GM19025 (cell line): ENCODE results near the gene RAB13.

Experiments used
- ATAC-seq: cut with Tn5 transposase; IDR thresholded peaks from one replicate; pipeline ENCODE4 v1.9.1; 2021; ENCODE audit warnings: mild to moderate bottlenecking, low read depth, moderate library complexity; ENCODE audit not compliant: unreplicated experiment

Gene RAB13

DNA sequence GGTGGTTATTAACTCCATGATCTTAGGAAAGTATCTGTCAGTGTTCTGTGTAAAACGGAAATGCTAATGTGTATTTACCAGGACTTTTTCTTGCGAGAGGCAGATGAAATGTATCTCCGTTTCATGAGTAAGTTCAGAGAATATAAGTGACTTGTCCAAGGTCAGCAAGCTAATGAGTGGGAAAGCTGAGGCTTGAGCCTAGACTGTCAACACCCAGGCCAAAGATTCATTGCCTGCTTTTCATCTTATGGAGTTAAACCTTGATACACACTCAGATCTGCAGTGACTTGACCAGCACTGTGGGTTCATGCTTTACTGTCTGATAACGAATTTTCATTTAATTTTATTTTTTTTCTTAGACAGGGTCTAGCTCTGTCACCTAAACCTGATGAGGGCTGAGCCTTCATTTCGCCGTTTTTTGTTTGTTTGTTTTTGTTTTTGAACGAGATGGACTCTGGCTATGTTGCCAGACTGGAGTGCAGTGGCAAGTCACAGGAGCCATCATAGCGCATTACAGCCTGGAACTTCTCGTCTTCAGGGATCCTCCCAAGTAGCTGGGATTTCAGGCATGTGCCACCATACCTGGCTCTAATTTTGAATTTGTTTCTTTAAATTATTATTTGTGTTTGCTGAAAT, 7.7 kb downstream of the RAB13 start:
- ATAC-seq = no peak

GRCh38 chr1:153977250-153978240, 8.6 kb downstream of the RAB13 start, which contains the start of gene JTB:
JTB (minus strand) TSS chr1:153977674; CDS start chr1:153977252, 422 bp downstream.
- peak; percentile 86 for ATAC-seq

- ATAC-seq = no peak
These were observed 9.3 kb downstream of the RAB13 start for GRCh38 chr1:153976819-153977249.

GRCh38 chr1:153973525-153973924, 12.6 kb downstream of the RAB13 start:
- ATAC-seq = no peak

- no peak for ATAC-seq
These were observed 13.1 kb downstream of the RAB13 start for GRCh38 chr1:153973071-153973470.

DNA sequence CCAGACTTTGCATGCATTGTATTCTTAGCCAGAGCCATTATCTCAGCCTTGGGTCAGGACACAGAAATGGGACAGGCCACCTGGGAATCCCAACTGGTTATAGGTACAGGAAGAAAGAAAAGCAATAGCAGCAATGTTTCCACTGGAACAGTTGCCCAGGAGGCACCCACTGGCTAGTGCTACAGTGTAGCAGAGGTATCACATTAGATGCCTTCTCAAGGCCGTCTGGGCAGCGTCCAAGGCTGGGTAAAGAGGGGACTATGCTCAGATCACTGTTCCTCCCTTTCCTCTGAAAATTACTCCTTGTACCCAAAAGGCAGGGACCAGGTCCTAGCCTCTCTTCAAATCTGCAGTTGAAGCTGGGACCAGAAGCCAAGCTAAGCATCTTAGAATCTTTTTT, 15.8 kb downstream of the RAB13 start:
- ATAC-seq = no peak

GRCh38 chr1:153968972-153969371, 17.2 kb downstream of the RAB13 start:
- no peak for ATAC-seq

DNA sequence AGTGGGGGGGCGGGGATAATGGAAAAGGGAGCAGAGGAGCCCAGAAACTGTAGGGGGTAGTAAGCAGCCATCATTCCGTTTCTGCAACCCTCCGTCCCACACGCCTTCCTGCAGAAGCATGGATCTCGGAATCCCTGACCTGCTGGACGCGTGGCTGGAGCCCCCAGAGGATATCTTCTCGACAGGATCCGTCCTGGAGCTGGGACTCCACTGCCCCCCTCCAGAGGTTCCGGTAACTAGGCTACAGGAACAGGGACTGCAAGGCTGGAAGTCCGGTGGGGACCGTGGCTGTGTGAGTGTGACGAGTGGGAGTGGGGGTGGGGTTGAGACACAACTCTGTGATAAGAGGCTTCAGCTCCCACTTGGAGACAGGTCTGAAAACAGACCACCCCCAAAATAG, 17.7 kb downstream of the RAB13 start:
- no peak for ATAC-seq

DNA sequence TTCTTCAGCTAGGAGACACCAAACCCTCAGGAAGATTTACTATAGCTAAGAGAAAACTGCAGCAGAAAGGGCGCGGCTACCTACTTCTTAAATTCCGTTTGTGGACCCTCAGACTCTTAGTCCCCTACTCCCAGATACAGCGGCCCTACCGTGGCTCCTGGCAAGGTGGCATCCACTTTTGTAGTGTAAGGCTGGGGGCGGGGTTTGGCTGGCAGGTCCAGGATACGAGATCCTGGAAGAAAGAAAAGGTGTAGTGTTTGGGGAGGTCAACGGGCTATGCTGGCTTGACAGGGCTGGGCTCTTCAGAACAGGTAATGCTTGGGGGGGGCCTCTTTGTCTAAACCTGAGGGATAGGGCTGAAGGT, 18.2 kb downstream of the RAB13 start:
- ATAC-seq = no peak

- peak; percentile 63 for ATAC-seq
These were observed 18.8 kb downstream of the RAB13 start, which contains the start of gene CREB3L4 for GRCh38 chr1:153967107-153967999. CREB3L4 (plus strand) TSS chr1:153967902; CDS start chr1:153968526, 624 bp downstream.

DNA sequence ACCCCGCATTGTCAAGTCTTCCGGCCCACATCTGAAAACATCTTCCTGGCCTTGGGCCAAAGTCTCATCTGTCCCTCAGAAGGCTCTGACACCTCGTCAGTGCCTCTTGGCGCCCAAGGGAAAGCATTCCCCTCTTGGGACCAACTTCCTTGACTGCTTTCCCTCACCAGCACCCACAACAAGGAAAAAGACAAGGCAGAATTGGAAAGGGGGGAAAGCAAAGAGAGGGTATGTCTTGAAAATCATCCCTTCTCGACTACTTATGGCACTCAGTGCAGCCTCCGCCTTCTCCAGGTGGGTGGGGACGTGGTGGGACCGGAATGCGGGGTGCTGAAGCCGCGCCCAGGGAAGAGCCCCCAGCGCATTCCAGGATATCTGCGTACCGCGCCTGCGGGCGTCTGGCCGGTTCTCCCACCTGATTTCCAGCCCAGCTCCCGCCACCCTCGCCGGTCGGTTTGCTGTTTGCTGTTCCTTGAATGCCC, 22.2 kb downstream of the RAB13 start:
- ATAC-seq = peak; percentile 5

DNA sequence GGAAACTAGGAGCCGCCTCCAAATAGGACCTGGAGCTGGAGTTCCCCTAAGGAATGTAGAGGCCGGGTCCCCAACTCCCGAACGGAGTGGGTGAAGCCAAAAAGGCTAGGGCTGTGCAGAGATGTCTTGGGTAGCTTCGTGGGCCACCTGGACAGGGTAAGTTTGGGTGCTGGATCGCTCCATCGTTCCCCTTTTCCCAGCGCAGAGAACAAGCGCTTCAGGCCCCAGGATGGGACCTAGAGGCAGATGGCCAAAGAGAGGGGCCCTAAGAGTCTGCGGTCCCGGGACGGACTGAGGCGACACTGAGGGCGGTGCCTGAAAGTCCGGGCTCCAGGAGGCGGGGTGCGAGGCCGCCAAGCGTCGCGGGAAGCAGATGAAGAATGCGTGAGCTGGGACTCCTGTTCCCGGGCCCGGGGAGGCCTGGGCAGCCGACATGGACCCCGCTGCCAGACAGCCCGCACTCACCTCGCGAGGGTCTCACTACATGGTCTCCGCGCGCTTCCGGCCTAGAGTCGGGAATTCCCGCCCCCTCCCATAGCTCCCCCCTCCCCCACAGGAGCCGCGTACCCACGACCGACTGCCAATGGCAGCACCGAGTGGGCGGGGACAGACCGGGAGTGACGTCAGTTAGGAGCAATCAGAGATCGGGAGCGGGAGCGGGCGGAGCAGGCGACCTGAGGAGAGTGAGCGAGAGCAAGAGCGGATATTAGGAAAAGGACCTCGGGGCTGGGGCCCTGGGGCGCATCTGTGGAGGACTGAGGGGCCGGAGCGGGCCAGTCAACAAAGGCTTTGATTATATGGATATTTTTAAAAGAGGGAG, 22.9 kb downstream of the RAB13 start, which contains the start of gene SLC39A1:
Gene SLC39A1, minus strand, starts transcription at position 508 of the 820 bp plus-strand sequence. CDS start 822 bp downstream, outside the sequence.
- peak; percentile 49 for ATAC-seq

GRCh38 chr1:153962088-153963029, 23.8 kb downstream of the RAB13 start:
- no peak for ATAC-seq

- no peak for ATAC-seq
These were observed 24.7 kb downstream of the RAB13 start for GRCh38 chr1:153961421-153961820.

DNA sequence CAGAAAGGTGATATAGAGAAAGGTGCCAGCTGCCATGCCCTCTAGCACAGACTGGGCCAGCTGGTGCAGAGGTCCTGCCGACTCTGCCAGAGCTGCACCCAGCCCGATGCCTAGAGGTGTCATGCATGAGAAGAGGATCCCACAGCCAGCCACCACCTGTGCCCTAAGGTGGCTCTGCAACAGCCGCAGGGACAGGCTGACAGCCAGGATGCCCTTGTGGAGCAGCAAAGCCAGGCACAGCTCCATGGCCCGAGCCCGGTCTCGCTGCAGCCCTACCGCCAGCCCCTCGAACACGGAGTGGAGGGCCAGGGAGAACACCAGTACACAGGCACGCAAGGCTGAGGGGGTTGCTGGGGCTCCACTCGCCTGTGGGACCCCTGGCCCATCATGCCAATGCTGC, 25.9 kb downstream of the RAB13 start:
- no peak for ATAC-seq

DNA sequence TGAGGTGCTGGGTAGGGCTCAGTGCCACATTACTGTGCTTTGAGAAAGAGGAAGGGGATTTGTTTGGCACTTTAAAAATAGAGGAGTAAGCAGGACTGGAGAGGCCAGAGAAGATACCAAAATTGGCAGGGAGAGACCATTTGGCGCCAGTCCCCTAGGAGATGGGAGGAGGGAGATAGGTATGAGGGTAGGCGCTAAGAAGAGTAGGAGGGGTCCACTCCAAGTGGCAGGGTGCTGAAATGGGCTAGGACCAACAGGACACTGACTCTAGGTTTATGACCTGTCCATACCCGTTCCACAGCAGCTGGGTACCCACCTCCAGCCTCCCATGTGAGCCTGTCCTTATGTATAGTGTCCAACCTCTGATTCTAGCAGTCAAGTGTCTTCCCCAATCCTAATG, 26.7 kb downstream of the RAB13 start:
- no peak for ATAC-seq

- ATAC-seq = no peak
These were observed 27.2 kb downstream of the RAB13 start for GRCh38 chr1:153958961-153959260.
